Esophagus muscularis mucosa (tissue), 3 donors: ENCODE results near the gene CYP19A1.

ENCODE experiments used
- CTCF ChIP-seq, 3 experiments: fragments of 200-600 bp in 2 of 3; fragments of 450-650 bp in 1 of 3; sonication (generic) in 2 of 3; IDR thresholded peaks; one replicate each; pipeline ENCODE4 v1.5.1; 2017 to 2019; ENCODE audit warnings: antibody characterized with exemption in 3 of 3, mild to moderate bottlenecking in 2 of 3, moderate library complexity in 1 of 3
- POLR2AphosphoS5 ChIP-seq, 2 donors: sonication (generic); formaldehyde crosslinking; IDR thresholded peaks; one replicate each; pipeline ENCODE4 v1.6.1; 2017; ENCODE audit warnings: antibody characterized with exemption in 2 of 2

- TF ChIP-seq CTCF (IDR thresholded peaks at IDR 0.05) (no peak), POLR2AphosphoS5 (IDR thresholded peaks at IDR 0.05) (no peak)
Measured at GRCh38 chr15:51202783-51203182, 135.6 kb downstream of the CYP19A1 start.
